NOMO-1 treated with DMSO at 0.1 percent for 48 hours (cell line): Measurements from ENCODE around the gene STPG2.
A peak's percentile ranks its signal among the peaks of the same experiment; 100 is the strongest.

ENCODE experiments used
- DNase-seq: peaks from one replicate; lab custom pipeline; 2025; ENCODE audit not compliant: unreplicated experiment; lab: John Stamatoyannopoulos, UW

The STPG2 gene

GRCh38 chr4:98094118-98094517, 49.2 kb downstream of the STPG2 start:
- DNase-seq: no peak

- DNase-seq: no peak
Observed at GRCh38 chr4:98093662-98094061, 49.6 kb downstream of the STPG2 start.

DNA sequence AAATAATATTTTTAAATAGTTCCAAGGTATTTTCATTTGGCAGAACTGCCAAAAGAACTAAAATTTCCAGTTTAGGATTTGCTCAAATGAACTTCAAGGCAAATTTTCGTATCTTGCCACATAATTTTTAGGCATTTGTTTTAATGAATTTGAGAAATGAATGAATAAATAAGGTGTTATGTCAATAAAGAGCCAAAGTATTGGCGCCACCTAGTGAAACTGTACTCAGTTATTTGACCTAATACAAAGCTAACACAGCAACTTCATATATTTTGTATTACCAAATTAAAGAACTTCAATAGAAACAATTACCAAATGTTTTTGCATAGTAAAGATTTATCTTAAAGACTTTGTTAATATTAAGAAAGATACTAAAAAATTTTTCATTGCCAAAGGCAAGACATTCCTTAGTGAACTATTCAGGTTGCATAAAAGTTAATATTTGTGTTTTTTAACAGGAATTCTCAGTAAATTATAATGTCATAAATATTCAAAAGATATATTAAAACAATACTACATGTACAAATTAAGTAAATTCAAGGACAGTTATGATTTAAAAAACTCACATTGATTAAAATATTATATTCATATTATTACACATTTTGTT, 50.3 kb downstream of the STPG2 start:
- no peak for DNase-seq

GRCh38 chr4:98081936-98082335, 61.3 kb downstream of the STPG2 start:
- DNase-seq: no peak

DNA sequence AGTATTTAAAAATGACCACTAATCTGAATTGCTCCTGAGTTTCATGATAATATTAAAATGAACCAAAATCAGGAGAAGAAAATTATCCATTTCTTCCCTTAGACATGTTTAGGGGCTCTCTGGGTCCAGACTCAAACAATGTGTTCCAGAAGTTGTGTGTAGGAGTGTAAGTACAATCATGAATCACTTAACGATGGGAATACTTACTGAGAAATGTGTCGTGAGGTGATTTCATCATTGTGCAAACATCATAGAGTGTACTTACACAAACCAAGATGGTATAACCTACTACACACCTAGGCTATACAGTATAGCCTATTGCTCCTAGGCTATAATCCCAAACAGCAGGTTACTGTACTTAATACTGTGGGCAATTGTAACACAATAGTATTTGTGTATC, 74.8 kb downstream of the STPG2 start:
- DNase-seq: no peak

GRCh38 chr4:98055800-98056501, 87.3 kb downstream of the STPG2 start:
- no peak for DNase-seq

GRCh38 chr4:98046665-98047064, 96.6 kb downstream of the STPG2 start:
- no peak for DNase-seq

GRCh38 chr4:98030059-98030458, 113.2 kb downstream of the STPG2 start:
- no peak for DNase-seq

GRCh38 chr4:98027827-98028226, 115.4 kb downstream of the STPG2 start:
- no peak for DNase-seq

DNA sequence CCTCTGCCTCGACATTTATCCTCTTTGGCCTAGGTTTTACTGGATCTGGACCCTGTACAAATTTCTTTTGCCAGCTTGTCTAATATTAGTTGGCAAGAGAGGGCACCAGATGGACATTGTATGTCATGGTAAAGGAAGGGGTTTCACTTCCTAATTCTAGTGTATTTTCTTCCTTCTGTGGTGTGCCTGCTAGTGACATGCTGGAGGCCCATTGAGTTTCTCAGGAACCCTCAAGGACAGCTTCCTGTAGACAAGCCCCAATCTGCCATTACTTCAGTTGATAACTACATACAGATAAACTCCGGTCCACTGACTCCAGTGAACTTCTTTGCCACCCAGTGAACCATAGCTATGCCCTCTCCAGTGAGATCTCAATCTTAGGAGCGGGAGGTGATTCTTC, 116.9 kb downstream of the STPG2 start:
- peak; percentile 72 for DNase-seq

GRCh38 chr4:98006814-98007412, 136.4 kb downstream of the STPG2 start:
- DNase-seq: no peak

DNA sequence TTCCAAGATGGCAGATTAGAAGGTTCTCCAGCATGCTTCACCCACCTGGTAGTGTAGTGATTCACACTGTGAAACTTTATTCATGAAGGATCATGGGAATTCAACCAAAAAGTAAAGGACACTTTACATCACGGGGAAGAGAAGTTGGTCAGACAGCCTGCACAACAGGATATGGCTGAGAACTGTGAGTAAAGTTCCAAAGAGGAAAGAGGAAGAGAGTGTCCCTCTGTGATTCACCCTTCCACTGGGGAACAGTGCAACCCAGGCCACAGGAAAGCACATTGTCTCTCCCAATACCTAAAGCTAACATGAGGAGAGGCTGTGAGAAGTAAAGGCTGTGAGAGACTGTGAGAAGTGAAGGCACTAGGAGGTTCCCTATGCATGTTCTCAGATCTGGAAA, 137.2 kb downstream of the STPG2 start:
- no peak for DNase-seq

- DNase-seq: no peak
Observed at GRCh38 chr4:98000940-98001339, 142.3 kb downstream of the STPG2 start.

- no peak for DNase-seq
Observed at GRCh38 chr4:97998203-97998602, 145.1 kb downstream of the STPG2 start.

GRCh38 chr4:97994765-97995465, 148.4 kb downstream of the STPG2 start:
- DNase-seq: no peak

DNA sequence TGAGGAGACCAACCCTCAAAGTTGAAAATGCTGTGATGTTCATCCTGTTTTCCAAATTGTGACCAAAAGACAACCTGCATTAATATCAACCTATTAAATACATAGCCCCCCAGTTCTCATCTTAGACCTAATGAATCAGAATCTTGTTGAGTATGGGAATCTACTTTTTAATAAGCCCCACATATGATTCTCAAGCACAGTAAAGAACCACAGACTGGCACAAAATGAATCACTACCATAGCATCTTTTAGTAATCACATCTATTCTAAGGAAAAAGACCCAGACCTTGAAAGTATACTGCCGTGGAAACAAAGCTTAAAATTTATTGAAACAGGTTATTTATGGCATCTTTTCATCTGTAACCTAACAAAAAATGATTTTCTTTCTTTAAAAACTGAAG, 152.9 kb downstream of the STPG2 start:
- no peak for DNase-seq

DNA sequence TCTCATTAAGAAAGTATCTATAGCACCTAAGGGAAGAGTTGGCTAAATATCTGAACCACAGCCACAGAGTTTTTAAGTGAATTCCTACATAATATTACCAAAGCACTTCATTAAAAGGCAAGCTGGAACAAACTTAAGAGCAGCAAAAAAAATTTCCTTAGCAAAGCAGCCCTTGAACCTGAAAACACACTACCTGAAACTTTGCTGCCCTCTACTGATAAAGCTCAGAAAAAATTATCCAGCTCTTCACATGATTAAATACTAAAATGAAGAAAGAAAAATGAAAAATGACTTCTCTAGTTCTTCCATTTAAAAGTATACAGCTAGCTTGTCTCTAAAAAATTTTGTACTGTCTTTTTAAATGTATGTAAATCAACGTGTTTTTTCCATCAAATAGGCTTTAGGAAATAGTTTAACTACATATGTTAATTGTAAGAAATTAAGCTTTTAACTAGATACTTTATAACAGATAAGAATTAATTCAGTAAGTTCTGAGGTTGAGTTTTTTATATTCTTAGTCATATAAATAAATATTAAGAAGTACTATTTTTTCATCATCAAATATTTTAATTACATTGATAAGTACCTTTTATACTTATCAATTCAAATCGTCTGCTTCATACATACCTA, 156.1 kb downstream of the STPG2 start:
- DNase-seq: peak; percentile 31

DNA sequence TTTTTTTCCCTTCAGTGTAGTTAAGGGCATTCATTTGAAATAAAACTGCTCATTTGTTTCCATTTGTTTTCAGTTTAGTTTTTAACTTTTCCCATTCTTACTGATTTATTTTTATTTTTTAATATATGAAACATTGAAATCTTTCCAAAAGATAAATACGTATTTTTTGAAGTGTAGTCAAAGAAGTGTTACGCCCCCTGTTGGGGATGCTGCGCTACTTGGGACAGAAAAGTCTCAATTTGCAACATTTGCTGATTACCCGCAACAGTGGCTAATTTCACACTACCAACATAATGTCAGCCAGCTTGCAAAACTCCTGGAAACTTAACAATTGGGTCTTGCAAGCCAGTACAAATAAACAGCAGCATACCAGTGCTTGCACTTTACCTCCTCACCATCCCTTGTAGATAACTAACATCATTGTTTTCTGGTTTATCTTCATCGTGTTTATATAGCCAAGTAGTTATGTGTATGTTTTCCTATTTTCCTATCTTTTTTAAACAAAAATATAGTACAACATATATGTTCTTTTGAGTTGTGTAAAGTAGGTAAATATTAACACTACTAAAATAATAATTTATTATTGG, 158.6 kb downstream of the STPG2 start:
- DNase-seq: no peak

- no peak for DNase-seq
Observed at GRCh38 chr4:97978791-97979488, 164.3 kb downstream of the STPG2 start.

DNA sequence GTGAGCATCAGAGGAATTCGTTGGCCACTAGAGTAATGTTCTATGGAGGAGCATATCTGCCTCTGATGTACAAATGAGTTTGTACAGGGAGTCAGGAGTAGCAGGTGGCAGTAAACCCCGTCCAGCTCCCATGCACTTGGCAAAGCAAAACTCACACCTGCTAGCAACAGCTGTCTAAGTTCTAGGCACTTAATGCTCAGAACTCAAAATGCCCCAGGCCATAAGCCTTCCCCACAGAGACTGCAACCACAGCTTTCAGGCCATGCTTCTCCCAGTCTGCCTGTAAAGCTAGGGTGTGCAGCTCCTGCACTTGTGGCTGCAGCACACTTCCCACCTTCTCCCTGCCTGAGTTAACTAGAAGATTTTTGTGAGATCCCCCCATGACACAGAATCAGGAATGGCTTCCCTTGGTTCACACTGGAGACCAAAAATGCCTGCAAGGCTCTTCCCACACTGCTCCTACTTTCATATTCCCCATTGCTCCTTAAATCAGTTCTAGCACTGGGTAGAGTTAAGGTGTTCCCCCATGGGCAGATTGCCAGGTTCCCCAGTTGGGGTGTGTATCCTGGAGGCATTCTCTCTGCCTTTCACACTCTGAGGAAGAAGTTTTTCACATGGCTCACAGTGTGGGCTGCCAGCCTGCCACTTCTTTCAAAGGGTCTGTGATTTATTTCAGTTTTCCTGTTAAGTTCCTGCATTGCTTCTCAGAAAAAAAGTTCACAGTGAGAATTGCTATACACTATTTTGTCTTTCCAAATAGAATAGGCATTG, 189.9 kb downstream of the STPG2 start:
- DNase-seq: no peak
